ENCODE data around the gene F8A3. TPM values are rescaled to one million over a fixed set of nuclear protein-coding genes. Genes with fewer than 3 reads are reported as not detected.

F8A3 gene
- total and polyA plus RNA-seq, 9 of the 15 experiments (the other 6 are each of a cell fraction or from before 2014, with no cell fraction given): not detected

DNA sequence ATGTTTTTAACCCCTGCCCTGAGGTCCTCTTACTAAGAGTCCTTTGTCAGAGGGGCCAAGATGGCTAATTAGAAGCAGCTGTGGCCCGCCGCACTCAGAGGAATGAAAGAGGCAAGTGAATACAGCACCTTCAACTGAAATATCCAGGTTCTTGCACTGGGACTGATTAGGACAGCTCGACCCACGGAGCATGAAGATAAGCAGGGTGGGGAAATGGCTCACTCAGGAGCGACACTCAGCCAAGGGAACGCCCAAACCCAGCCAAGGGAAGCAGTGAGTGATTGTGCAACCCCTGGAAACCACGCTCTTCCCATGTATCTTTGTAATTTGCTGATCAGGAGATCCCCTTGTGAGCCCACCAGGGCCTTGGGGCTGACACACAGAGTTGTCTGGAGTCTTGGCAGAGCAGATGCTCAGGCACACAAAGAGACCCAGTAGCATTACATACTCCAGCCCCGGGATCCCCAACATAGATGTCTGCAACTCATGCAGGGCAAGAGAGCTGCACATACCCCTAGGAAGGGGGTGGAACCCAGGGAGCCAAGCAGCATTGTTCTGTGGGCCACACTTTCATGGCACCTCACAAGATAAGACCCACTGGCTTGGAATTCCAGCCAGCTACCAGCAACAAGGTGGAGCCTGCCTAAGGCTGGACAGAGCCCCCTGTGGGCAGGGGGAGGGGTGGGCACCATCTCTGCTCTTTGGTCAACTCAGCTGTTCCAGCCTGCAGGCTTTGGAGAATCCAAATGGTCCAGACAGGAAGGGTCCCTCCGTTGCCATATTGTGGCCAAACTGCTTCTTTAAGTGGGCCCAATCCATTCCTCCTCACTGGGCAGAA is 23.3 kb downstream of the F8A3 start (continued):
- TF ChIP-seq SLC30A9 (CRISPR knock-in tag; IDR thresholded peaks at IDR 0.05) (no peak), RUNX1 (IDR thresholded peaks at IDR 0.05; ENCODE audit: low read depth) (no peak), TAF1 (IDR thresholded peaks at IDR 0.05; ENCODE audit: control insufficient read depth, extremely low read depth, insufficient read depth, low read length, severe bottlenecking) (no peak), PPARD (CRISPR knock-in tag; IDR thresholded peaks at IDR 0.05) (no peak), ZNF217 (CRISPR knock-in tag; IDR thresholded peaks at IDR 0.05) (no peak)
- TF ChIP-seq, protein P1, sequence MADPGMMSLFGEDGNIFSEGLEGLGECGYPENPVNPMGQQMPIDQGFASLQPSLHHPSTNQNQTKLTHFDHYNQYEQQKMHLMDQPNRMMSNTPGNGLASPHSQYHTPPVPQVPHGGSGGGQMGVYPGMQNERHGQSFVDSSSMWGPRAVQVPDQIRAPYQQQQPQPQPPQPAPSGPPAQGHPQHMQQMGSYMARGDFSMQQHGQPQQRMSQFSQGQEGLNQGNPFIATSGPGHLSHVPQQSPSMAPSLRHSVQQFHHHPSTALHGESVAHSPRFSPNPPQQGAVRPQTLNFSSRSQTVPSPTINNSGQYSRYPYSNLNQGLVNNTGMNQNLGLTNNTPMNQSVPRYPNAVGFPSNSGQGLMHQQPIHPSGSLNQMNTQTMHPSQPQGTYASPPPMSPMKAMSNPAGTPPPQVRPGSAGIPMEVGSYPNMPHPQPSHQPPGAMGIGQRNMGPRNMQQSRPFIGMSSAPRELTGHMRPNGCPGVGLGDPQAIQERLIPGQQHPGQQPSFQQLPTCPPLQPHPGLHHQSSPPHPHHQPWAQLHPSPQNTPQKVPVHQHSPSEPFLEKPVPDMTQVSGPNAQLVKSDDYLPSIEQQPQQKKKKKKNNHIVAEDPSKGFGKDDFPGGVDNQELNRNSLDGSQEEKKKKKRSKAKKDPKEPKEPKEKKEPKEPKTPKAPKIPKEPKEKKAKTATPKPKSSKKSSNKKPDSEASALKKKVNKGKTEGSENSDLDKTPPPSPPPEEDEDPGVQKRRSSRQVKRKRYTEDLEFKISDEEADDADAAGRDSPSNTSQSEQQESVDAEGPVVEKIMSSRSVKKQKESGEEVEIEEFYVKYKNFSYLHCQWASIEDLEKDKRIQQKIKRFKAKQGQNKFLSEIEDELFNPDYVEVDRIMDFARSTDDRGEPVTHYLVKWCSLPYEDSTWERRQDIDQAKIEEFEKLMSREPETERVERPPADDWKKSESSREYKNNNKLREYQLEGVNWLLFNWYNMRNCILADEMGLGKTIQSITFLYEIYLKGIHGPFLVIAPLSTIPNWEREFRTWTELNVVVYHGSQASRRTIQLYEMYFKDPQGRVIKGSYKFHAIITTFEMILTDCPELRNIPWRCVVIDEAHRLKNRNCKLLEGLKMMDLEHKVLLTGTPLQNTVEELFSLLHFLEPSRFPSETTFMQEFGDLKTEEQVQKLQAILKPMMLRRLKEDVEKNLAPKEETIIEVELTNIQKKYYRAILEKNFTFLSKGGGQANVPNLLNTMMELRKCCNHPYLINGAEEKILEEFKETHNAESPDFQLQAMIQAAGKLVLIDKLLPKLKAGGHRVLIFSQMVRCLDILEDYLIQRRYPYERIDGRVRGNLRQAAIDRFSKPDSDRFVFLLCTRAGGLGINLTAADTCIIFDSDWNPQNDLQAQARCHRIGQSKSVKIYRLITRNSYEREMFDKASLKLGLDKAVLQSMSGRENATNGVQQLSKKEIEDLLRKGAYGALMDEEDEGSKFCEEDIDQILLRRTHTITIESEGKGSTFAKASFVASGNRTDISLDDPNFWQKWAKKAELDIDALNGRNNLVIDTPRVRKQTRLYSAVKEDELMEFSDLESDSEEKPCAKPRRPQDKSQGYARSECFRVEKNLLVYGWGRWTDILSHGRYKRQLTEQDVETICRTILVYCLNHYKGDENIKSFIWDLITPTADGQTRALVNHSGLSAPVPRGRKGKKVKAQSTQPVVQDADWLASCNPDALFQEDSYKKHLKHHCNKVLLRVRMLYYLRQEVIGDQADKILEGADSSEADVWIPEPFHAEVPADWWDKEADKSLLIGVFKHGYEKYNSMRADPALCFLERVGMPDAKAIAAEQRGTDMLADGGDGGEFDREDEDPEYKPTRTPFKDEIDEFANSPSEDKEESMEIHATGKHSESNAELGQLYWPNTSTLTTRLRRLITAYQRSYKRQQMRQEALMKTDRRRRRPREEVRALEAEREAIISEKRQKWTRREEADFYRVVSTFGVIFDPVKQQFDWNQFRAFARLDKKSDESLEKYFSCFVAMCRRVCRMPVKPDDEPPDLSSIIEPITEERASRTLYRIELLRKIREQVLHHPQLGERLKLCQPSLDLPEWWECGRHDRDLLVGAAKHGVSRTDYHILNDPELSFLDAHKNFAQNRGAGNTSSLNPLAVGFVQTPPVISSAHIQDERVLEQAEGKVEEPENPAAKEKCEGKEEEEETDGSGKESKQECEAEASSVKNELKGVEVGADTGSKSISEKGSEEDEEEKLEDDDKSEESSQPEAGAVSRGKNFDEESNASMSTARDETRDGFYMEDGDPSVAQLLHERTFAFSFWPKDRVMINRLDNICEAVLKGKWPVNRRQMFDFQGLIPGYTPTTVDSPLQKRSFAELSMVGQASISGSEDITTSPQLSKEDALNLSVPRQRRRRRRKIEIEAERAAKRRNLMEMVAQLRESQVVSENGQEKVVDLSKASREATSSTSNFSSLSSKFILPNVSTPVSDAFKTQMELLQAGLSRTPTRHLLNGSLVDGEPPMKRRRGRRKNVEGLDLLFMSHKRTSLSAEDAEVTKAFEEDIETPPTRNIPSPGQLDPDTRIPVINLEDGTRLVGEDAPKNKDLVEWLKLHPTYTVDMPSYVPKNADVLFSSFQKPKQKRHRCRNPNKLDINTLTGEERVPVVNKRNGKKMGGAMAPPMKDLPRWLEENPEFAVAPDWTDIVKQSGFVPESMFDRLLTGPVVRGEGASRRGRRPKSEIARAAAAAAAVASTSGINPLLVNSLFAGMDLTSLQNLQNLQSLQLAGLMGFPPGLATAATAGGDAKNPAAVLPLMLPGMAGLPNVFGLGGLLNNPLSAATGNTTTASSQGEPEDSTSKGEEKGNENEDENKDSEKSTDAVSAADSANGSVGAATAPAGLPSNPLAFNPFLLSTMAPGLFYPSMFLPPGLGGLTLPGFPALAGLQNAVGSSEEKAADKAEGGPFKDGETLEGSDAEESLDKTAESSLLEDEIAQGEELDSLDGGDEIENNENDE (IDR thresholded peaks at IDR 0.05; ENCODE audit: low read depth, low read length): no peak
- TF ChIP-seq, protein P2, sequence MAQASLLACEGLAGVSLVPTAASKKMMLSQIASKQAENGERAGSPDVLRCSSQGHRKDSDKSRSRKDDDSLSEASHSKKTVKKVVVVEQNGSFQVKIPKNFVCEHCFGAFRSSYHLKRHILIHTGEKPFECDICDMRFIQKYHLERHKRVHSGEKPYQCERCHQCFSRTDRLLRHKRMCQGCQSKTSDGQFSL (CRISPR knock-in tag; IDR thresholded peaks at IDR 0.05): no peak
- TF ChIP-seq, protein P2 (tag; IDR thresholded peaks at IDR 0.05): no peak
- TF ChIP-seq, protein P3, sequence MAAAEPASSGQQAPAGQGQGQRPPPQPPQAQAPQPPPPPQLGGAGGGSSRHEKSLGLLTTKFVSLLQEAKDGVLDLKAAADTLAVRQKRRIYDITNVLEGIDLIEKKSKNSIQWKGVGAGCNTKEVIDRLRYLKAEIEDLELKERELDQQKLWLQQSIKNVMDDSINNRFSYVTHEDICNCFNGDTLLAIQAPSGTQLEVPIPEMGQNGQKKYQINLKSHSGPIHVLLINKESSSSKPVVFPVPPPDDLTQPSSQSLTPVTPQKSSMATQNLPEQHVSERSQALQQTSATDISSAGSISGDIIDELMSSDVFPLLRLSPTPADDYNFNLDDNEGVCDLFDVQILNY (CRISPR knock-in tag; IDR thresholded peaks at IDR 0.05): no peak
- TF ChIP-seq, protein P4, sequence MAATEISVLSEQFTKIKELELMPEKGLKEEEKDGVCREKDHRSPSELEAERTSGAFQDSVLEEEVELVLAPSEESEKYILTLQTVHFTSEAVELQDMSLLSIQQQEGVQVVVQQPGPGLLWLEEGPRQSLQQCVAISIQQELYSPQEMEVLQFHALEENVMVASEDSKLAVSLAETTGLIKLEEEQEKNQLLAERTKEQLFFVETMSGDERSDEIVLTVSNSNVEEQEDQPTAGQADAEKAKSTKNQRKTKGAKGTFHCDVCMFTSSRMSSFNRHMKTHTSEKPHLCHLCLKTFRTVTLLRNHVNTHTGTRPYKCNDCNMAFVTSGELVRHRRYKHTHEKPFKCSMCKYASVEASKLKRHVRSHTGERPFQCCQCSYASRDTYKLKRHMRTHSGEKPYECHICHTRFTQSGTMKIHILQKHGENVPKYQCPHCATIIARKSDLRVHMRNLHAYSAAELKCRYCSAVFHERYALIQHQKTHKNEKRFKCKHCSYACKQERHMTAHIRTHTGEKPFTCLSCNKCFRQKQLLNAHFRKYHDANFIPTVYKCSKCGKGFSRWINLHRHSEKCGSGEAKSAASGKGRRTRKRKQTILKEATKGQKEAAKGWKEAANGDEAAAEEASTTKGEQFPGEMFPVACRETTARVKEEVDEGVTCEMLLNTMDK (IDR thresholded peaks at IDR 0.05; ENCODE audit: borderline replicate concordance, insufficient read depth, low read depth, low read length, poor library complexity, severe bottlenecking): peak; percentile 8
